ENCODE results near the gene TPGS2.

Gene TPGS2

GRCh38 chr18:36851202-36851590, 22.4 kb upstream of the TPGS2 start:
- TF ChIP-seq CTCF (IDR thresholded peaks at IDR 0.05; ENCODE audit: borderline replicate concordance, insufficient read depth, low read depth, low read length), result no peak
- H3K4me3 ChIP-seq (ENCODE audit: low read depth, low read length), result no peak overlapping the region

GRCh38 chr18:36850527-36851201, 21.9 kb upstream of the TPGS2 start:
- no peak overlapping the region for H3K4me3 ChIP-seq (ENCODE audit: low read depth, low read length)
- no peak for TF ChIP-seq CTCF (IDR thresholded peaks at IDR 0.05; ENCODE audit: borderline replicate concordance, insufficient read depth, low read depth, low read length)

- no peak for TF ChIP-seq CTCF (IDR thresholded peaks at IDR 0.05; ENCODE audit: borderline replicate concordance, insufficient read depth, low read depth, low read length)
- no peak overlapping the region for H3K4me3 ChIP-seq (ENCODE audit: low read depth, low read length)
Observed at GRCh38 chr18:36849288-36850006, 20.6 kb upstream of the TPGS2 start.

- TF ChIP-seq CTCF (IDR thresholded peaks at IDR 0.05; ENCODE audit: borderline replicate concordance, insufficient read depth, low read depth, low read length), result no peak
- H3K4me3 ChIP-seq (ENCODE audit: low read depth, low read length), result no peak overlapping the region
Observed at GRCh38 chr18:36848609-36849008, 19.8 kb upstream of the TPGS2 start.

- no peak overlapping the region for H3K4me3 ChIP-seq (ENCODE audit: low read depth, low read length)
Observed at GRCh38 chr18:36843784-36844183, 15.0 kb upstream of the TPGS2 start.

GRCh38 chr18:36843199-36843598, 14.4 kb upstream of the TPGS2 start:
- no peak for TF ChIP-seq CTCF (IDR thresholded peaks at IDR 0.05; ENCODE audit: borderline replicate concordance, insufficient read depth, low read depth, low read length)
- no peak overlapping the region for H3K4me3 ChIP-seq (ENCODE audit: low read depth, low read length)

More at GRCh38 chr18:36843784-36844183, 15.0 kb upstream of the TPGS2 start:
- TF ChIP-seq CTCF (IDR thresholded peaks at IDR 0.05; ENCODE audit: borderline replicate concordance, insufficient read depth, low read depth, low read length), result no peak

- TF ChIP-seq CTCF (IDR thresholded peaks at IDR 0.05; ENCODE audit: borderline replicate concordance, insufficient read depth, low read depth, low read length), result no peak
Observed at GRCh38 chr18:36839835-36840234, 11.0 kb upstream of the TPGS2 start.

More at GRCh38 chr18:36839835-36840234, 11.0 kb upstream of the TPGS2 start:
- H3K4me3 ChIP-seq (ENCODE audit: low read depth, low read length), result no peak overlapping the region

Data from GM12875 (cell line).